Activated CD4-positive, alpha-beta T cell treated with anti-CD3 and anti-CD28 coated beads, Interleukin-2, amount 10 ng/mL, durations not matched to agents 7 days and 5 days (primary cell): ENCODE data around the gene EPB41L3. TPM values are rescaled to one million over a fixed set of nuclear protein-coding genes. Genes with fewer than 3 reads are reported as not detected.

Experiments used
- CTCF ChIA-PET: fragments of 350-600 bp; sonication (Branson Sonifier 250); formaldehyde crosslinking; loops from one replicate; lab custom pipeline; 2021; ENCODE audit warnings: antibody characterized with exemption; lab: Charles Lee
- POLR2A ChIA-PET: fragments of 350-600 bp; sonication (Branson Sonifier 250); formaldehyde crosslinking; loops from one replicate; lab custom pipeline; 2021; ENCODE audit warnings: antibody characterized with exemption; lab: Charles Lee
- DNase-seq: peaks from one replicate; pipeline ENCODE4 v3.0.0-alpha.2; 2020
- H3K27ac Mint-ChIP-seq: one replicate; pipeline ENCODE4 v1.8.0; 2021; ENCODE audit warnings: mild to moderate bottlenecking, moderate library complexity, mixed read lengths
- H3K27me3 Mint-ChIP-seq: one replicate; pipeline ENCODE4 v1.8.0; 2021; ENCODE audit warnings: mixed read lengths
- H3K36me3 Mint-ChIP-seq: one replicate; pipeline ENCODE4 v1.8.0; 2021; ENCODE audit warnings: low read depth, mixed read lengths
- H3K4me1 Mint-ChIP-seq: one replicate; pipeline ENCODE4 v1.8.0; 2021; ENCODE audit warnings: mixed read lengths
- H3K4me3 Mint-ChIP-seq: one replicate; pipeline ENCODE4 v1.8.0; 2021; ENCODE audit warnings: mild to moderate bottlenecking, moderate library complexity, mixed read lengths
- H3K9me3 Mint-ChIP-seq: one replicate; pipeline ENCODE4 v1.8.0; 2021; ENCODE audit warnings: mixed read lengths
- total RNA-seq, 2 experiments: library from RNA; stranded (reverse); gene quantifications; one replicate each; pipeline ENCODE4 v1.2.3, GENCODE V29; 2021

EPB41L3 gene
- total RNA-seq, 2 experiments from 2014 or later, result 13.7 to 14.0 TPM

DNA sequence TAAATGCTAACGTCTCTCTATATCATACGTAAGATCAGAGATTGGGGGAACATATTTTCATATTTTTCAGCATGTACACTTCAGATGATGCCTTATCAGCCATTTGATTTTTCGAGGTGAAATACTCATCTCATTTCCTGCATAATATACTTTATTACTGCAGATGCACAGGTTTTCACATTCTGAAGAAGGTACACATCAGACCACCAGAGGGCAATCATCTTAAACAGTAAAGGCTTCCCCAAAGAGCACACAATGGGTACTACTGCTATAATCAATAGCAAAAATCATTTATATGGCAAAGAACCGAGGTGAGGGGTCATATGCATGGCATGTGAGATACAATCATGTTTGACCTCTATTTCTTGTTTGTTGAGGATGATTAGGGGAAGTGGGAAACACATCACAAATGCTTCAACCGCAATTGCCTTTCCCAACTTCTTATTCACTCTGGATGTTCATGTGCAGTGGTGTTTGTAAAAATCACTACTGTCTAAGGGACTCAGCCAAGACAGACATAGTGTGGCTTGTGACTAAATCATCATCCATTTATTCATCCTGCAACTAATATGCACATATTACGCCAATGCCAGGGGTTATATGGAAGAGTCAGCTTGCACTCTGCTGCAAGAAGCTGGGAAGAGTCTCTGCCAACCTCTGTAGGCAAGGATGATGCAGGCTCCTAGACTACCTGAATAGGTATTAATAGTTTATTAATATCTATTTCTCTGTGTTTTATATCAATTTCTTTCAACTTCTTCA lies 118.7 kb downstream of the EPB41L3 start:
- H3K4me3 Mint-ChIP-seq, result no peak overlapping the region
- peak; percentile 48 for DNase-seq
- no peaks in the 10 kb centered on the region for H3K36me3 Mint-ChIP-seq
- no peak overlapping the region for H3K27ac Mint-ChIP-seq
- CTCF ChIA-PET, result interaction anchor here (1.1 kb wide), 1 partner anchor 14 kb away, joined by 4 read pairs; no protein-coding TSS in a partner anchor
- H3K9me3 Mint-ChIP-seq, result no peaks in the 10 kb centered on the region
- POLR2A ChIA-PET, result no interaction called here
- peaks cover 2% of the 10 kb centered on the region for H3K4me1 Mint-ChIP-seq
- H3K27me3 Mint-ChIP-seq, result no peaks in the 10 kb centered on the region

- Mint-ChIP-seq H3K4me3 (no peak overlapping the region), H3K27ac (no peak overlapping the region), H3K36me3 (no peaks in the 10 kb centered on the region), H3K4me1 (peaks cover 2% of the 10 kb centered on the region), H3K27me3 (no peaks in the 10 kb centered on the region), H3K9me3 (no peaks in the 10 kb centered on the region)
- CTCF ChIA-PET, result no interaction called here
- no peak for DNase-seq
- POLR2A ChIA-PET, result no interaction called here
Observed at GRCh38 chr18:5422626-5423025, 121.2 kb downstream of the EPB41L3 start.

- no peaks in the 10 kb centered on the region for H3K36me3 Mint-ChIP-seq
- peaks cover 2% of the 10 kb centered on the region for H3K4me1 Mint-ChIP-seq
- ChIA-PET POLR2A (no interaction called here), CTCF (no interaction called here)
- H3K9me3 Mint-ChIP-seq, result no peaks in the 10 kb centered on the region
- no peak for DNase-seq
- H3K4me3 Mint-ChIP-seq, result no peak overlapping the region
- no peak overlapping the region for H3K27ac Mint-ChIP-seq
- H3K27me3 Mint-ChIP-seq, result no peaks in the 10 kb centered on the region
Observed at GRCh38 chr18:5421981-5422380, 121.8 kb downstream of the EPB41L3 start.

DNA sequence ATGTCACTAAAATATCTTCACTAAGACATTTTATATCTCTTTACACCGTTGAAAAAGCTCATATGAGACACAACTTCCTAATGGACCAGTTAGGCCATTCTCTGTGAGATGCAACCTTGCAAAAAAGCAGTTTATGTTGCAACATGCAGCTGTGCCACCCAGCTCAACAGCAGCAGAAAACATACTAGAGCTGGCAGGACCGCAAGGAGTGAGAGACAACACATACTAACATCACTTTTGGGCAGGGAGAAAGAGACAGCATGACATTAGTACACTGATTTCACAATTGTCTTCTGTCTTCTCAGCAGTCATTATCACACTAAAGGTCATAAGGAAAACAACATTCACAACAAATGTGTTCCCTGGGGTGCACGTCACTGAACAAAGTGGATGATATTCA lies 122.9 kb downstream of the EPB41L3 start:
- Mint-ChIP-seq H3K36me3 (no peaks in the 10 kb centered on the region), H3K9me3 (no peaks in the 10 kb centered on the region), H3K27me3 (no peaks in the 10 kb centered on the region), H3K4me1 (peaks cover 1% of the 10 kb centered on the region), H3K4me3 (no peak overlapping the region), H3K27ac (no peak overlapping the region)
- POLR2A ChIA-PET, result no interaction called here
- CTCF ChIA-PET, result no interaction called here
- no peak for DNase-seq

DNA sequence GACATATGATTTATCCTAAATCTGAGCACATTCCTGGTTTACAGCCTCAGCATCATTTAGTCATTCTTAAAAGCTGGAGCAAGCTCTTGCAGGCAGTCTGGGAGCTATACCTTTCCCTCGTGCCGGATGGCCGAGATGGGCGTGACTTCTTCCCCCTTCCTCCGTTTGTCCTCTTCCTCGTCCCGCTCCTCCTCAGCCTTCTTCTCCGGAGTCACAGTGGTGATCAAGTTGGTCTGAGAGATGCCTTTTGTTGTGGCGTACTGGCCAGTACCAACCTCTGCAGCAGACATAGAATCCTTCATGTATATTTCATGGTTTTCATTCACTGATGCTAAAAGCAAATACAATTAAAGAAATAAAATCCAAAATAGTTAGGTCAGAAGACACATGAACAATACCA lies 124.2 kb downstream of the EPB41L3 start:
- ChIA-PET CTCF (no interaction called here), POLR2A (no interaction called here)
- no peaks in the 10 kb centered on the region for H3K9me3 Mint-ChIP-seq
- no peak overlapping the region for H3K27ac Mint-ChIP-seq
- no peak overlapping the region for H3K4me3 Mint-ChIP-seq
- H3K27me3 Mint-ChIP-seq, result no peaks in the 10 kb centered on the region
- no peak for DNase-seq
- H3K36me3 Mint-ChIP-seq, result no peaks in the 10 kb centered on the region
- no peaks in the 10 kb centered on the region for H3K4me1 Mint-ChIP-seq

DNA sequence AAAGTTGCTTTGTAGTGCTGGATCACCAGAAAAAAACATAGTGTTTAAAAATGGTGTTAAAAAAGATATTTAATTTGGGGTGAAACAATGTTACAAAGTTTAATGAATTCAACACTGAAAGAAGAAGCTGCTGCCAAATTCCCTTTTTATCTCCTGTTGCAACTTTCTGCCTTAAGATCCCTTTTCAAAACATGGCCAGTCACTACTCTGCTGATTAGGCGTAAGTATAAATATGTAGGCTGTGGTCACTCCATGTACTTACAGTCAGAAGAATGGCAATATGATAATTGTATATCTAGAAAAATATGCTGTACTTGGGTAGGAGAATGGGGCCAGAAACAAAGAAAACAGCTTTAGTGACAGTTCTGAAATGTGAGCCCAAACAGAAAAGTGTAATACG lies 124.8 kb downstream of the EPB41L3 start:
- ChIA-PET CTCF (no interaction called here), POLR2A (no interaction called here)
- no peaks in the 10 kb centered on the region for H3K36me3 Mint-ChIP-seq
- H3K9me3 Mint-ChIP-seq, result no peaks in the 10 kb centered on the region
- no peak overlapping the region for H3K27ac Mint-ChIP-seq
- H3K4me3 Mint-ChIP-seq, result no peak overlapping the region
- H3K27me3 Mint-ChIP-seq, result no peaks in the 10 kb centered on the region
- no peak for DNase-seq
- no peaks in the 10 kb centered on the region for H3K4me1 Mint-ChIP-seq

GRCh38 chr18:5417342-5417741 lies 126.5 kb downstream of the EPB41L3 start:
- no peaks in the 10 kb centered on the region for H3K4me1 Mint-ChIP-seq
- CTCF ChIA-PET, result no interaction called here
- H3K27ac Mint-ChIP-seq, result no peak overlapping the region
- no peak overlapping the region for H3K4me3 Mint-ChIP-seq
- H3K36me3 Mint-ChIP-seq, result no peaks in the 10 kb centered on the region
- POLR2A ChIA-PET, result no interaction called here
- no peaks in the 10 kb centered on the region for H3K27me3 Mint-ChIP-seq
- DNase-seq, result no peak
- H3K9me3 Mint-ChIP-seq, result no peaks in the 10 kb centered on the region

- ChIA-PET CTCF (no interaction called here), POLR2A (no interaction called here)
- Mint-ChIP-seq H3K27me3 (no peaks in the 10 kb centered on the region), H3K4me1 (no peaks in the 10 kb centered on the region), H3K27ac (no peak overlapping the region), H3K36me3 (no peaks in the 10 kb centered on the region), H3K4me3 (no peak overlapping the region), H3K9me3 (no peaks in the 10 kb centered on the region)
- DNase-seq, result no peak
Observed at GRCh38 chr18:5416112-5416511, 127.7 kb downstream of the EPB41L3 start.

DNA sequence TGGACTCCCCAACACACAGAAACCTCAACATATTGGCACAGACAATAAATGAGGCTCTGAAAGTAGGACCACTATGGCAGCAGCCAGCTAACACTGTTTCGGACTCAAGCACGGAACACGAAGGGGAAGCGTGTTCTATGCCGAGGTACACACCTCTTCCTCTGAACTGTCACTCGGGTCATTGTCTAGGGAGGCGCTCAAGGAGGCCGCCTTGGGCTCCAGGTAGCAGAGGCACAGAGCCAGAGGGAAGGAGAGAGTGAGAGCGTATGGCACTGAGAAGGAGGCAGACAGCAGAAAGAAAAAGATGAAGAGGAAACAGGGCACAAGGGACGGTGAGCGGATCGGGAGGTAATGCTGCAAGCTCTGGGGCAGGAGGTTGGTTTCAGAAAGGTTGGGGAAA lies 128.1 kb downstream of the EPB41L3 start:
- H3K4me1 Mint-ChIP-seq, result no peaks in the 10 kb centered on the region
- no peak overlapping the region for H3K27ac Mint-ChIP-seq
- H3K27me3 Mint-ChIP-seq, result no peaks in the 10 kb centered on the region
- no peak for DNase-seq
- ChIA-PET CTCF (no interaction called here), POLR2A (no interaction called here)
- no peaks in the 10 kb centered on the region for H3K9me3 Mint-ChIP-seq
- H3K36me3 Mint-ChIP-seq, result no peaks in the 10 kb centered on the region
- no peak overlapping the region for H3K4me3 Mint-ChIP-seq

DNA sequence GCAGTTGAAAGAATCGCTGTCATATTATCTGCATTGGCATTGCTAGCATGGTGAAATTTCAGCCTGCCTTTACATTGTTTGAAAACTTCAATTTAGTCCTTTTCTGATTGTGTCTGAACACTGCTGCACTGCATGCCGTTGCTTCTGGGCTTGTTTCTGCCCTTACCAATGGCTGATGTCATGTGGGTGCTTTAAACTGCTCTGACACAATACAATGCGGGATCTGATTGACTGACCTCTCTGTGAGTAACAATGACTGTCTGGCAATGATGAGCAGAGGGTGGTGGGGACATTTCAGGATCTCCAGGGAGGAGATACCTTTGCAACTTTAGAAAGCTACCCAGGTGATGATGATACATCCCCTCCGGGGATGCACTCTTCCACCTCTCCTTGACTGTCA lies 128.8 kb downstream of the EPB41L3 start:
- no peaks in the 10 kb centered on the region for H3K27me3 Mint-ChIP-seq
- H3K4me3 Mint-ChIP-seq, result no peak overlapping the region
- ChIA-PET CTCF (no interaction called here), POLR2A (no interaction called here)
- H3K4me1 Mint-ChIP-seq, result no peaks in the 10 kb centered on the region
- no peak overlapping the region for H3K27ac Mint-ChIP-seq
- H3K9me3 Mint-ChIP-seq, result no peaks in the 10 kb centered on the region
- DNase-seq, result no peak
- H3K36me3 Mint-ChIP-seq, result no peaks in the 10 kb centered on the region

- no peak overlapping the region for H3K4me3 Mint-ChIP-seq
- H3K9me3 Mint-ChIP-seq, result no peaks in the 10 kb centered on the region
- no peaks in the 10 kb centered on the region for H3K27me3 Mint-ChIP-seq
- no peak overlapping the region for H3K27ac Mint-ChIP-seq
- DNase-seq, result no peak
- CTCF ChIA-PET, result interaction anchor here (0.8 kb wide), 1 partner anchor 311 kb away, joined by 3 read pairs; no protein-coding TSS in a partner anchor
- no peaks in the 10 kb centered on the region for H3K36me3 Mint-ChIP-seq
- POLR2A ChIA-PET, result no interaction called here
- no peaks in the 10 kb centered on the region for H3K4me1 Mint-ChIP-seq
Observed at GRCh38 chr18:5414546-5414945, 129.3 kb downstream of the EPB41L3 start.

- no peak overlapping the region for H3K4me3 Mint-ChIP-seq
- ChIA-PET CTCF (no interaction called here), POLR2A (no interaction called here)
- H3K36me3 Mint-ChIP-seq, result no peaks in the 10 kb centered on the region
- H3K27ac Mint-ChIP-seq, result no peak overlapping the region
- no peak for DNase-seq
- H3K9me3 Mint-ChIP-seq, result no peaks in the 10 kb centered on the region
- H3K4me1 Mint-ChIP-seq, result no peaks in the 10 kb centered on the region
- no peaks in the 10 kb centered on the region for H3K27me3 Mint-ChIP-seq
Observed at GRCh38 chr18:5413447-5413846, 130.3 kb downstream of the EPB41L3 start.

DNA sequence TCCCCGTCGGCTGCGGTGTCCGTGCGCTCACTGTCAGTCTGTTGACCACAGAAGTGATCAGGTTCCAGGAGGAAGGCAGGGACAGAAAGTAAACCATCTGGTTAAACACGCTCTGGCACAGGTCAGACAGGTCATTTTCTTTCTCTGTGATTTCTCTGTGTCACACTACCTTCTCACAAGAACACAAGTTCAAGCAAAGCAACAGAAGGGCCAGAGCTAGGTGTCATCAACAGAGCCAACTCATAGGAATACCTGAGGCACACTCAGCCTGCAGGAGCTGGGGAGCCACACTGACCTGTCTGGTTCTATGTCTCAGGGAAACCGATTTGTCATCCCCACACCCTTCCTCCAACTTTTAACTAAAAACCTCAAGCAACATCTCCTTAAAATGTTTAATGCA lies 133.2 kb downstream of the EPB41L3 start:
- CTCF ChIA-PET, result no interaction called here
- Mint-ChIP-seq H3K27ac (no peak overlapping the region), H3K4me3 (no peak overlapping the region), H3K27me3 (peaks cover 3% of the 10 kb centered on the region), H3K9me3 (no peaks in the 10 kb centered on the region), H3K4me1 (no peaks in the 10 kb centered on the region), H3K36me3 (no peaks in the 10 kb centered on the region)
- POLR2A ChIA-PET, result no interaction called here
- no peak for DNase-seq

DNA sequence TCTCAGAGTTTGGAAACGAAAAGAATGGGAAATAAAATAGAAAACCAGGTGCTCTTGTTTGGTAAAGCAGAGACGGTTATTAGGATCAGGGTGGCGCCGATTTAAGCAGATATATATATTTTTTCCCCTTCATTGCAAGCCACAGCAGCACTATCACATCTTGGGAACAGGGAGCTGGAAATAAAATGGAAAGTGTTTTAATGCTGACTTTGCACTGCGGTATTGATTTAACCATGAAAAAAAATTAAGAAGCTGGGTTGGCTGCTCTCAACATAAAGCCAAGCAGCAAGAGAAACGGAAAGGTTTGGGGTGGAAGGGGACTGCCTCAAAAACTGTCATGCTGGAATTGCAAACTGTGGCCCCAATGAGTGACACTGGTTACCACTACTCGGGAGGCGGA lies 145.5 kb downstream of the EPB41L3 start:
- POLR2A ChIA-PET, result no interaction called here
- Mint-ChIP-seq H3K4me1 (peaks cover 14% of the 10 kb centered on the region), H3K27ac (no peak overlapping the region), H3K9me3 (no peaks in the 10 kb centered on the region), H3K27me3 (no peaks in the 10 kb centered on the region), H3K4me3 (no peak overlapping the region), H3K36me3 (no peaks in the 10 kb centered on the region)
- CTCF ChIA-PET, result no interaction called here
- DNase-seq, result no peak
